Fibroblast of lung (primary cell): Measurements from ENCODE around the gene SPEN.

Experiments used
- EZH2 ChIP-seq: IDR thresholded peaks from 2 replicates; pipeline ENCODE4 v1.5.1; 2012; ENCODE audit warnings: low read length, control low read depth, mild to moderate bottlenecking; ENCODE audit errors: missing control alignments
- TF ChIP-seq, protein P1 (sequence below), 2 donors: IDR thresholded peaks in 1 of 2; conservative IDR thresholded peaks in 1 of 2; 1 replicate in 1 of 2; 2 replicates in 1 of 2; pipeline ENCODE4 v1.5.1; 2011 to 2012; ENCODE audit warnings: low read length in 2 of 2, control low read depth in 1 of 2, inconsistent platforms in 1 of 2, low read depth in 1 of 2, mild to moderate bottlenecking in 1 of 2

DNA sequence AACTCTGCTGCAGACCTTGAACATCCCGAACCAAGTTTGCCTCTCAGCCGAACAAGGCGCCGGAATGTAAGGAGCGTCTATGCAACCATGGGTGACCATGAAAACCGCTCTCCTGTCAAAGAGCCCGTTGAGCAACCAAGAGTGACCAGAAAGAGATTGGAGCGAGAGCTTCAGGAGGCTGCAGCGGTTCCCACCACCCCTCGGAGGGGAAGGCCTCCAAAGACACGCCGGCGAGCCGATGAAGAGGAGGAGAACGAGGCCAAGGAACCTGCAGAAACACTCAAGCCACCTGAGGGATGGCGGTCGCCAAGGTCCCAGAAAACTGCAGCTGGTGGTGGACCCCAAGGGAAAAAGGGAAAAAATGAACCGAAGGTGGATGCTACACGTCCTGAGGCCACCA lies 84.4 kb downstream of the SPEN start:
- TF ChIP-seq, protein P1, sequence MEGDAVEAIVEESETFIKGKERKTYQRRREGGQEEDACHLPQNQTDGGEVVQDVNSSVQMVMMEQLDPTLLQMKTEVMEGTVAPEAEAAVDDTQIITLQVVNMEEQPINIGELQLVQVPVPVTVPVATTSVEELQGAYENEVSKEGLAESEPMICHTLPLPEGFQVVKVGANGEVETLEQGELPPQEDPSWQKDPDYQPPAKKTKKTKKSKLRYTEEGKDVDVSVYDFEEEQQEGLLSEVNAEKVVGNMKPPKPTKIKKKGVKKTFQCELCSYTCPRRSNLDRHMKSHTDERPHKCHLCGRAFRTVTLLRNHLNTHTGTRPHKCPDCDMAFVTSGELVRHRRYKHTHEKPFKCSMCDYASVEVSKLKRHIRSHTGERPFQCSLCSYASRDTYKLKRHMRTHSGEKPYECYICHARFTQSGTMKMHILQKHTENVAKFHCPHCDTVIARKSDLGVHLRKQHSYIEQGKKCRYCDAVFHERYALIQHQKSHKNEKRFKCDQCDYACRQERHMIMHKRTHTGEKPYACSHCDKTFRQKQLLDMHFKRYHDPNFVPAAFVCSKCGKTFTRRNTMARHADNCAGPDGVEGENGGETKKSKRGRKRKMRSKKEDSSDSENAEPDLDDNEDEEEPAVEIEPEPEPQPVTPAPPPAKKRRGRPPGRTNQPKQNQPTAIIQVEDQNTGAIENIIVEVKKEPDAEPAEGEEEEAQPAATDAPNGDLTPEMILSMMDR (conservative IDR thresholded peaks at IDR 0.05 in 1 of 2, IDR thresholded peaks at IDR 0.05 in 1 of 2; ENCODE audit: low read depth in 1 of 2, low read length in 2 of 2): no peak
- no peak for TF ChIP-seq EZH2
